ENCODE data around the gene SEPTIN7.

The SEPTIN7 gene

GRCh38 chr7:35846816-35847412, 46.1 kb downstream of the SEPTIN7 start:
- Histone ChIP-seq H3K36me3 (ENCODE audit: low read length) (peaks cover 29% of the 10 kb centered on the region; the same call in 1 of the 2 replicates), H3K79me2 (ENCODE audit: insufficient read depth, low read length) (peaks cover 97% of the 10 kb centered on the region)

DNA sequence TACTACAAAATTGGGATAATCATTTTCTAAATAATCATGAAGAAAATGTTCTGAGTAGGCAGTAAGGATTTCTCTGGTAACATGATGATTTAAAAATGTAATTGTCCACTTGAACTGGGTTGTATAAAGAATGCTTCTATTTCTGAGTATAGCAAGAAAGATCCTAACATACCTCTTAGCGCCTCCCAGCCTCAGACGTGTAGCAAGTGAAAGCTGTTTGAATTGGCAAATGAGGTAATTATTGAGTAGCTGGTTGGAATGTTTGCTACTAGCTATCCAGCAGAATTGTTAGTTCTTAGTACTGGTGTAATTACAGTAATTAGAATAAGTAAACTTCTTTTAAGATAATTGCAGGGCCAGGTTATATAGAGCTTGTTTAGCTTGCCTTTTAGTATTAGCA, 47.9 kb downstream of the SEPTIN7 start:
- TF ChIP-seq CTCF (IDR thresholded peaks at IDR 0.05; ENCODE audit: insufficient read depth, low read length, poor library complexity, severe bottlenecking), result no peak
- TF ChIP-seq EZH2phosphoT487 (conservative IDR thresholded peaks at IDR 0.05; ENCODE audit: low read length), result no peak

More at GRCh38 chr7:35846816-35847412, 46.1 kb downstream of the SEPTIN7 start:
- Histone ChIP-seq H3K4me3 (ENCODE audit: insufficient read depth, low read length, poor library complexity, severe bottlenecking) (no peak overlapping the region), H3K9ac (ENCODE audit: low read length) (no peak overlapping the region), H3K9me3 (ENCODE audit: insufficient read depth, low read length) (no peaks in the 10 kb centered on the region), H3K27me3 (ENCODE audit: low read length) (no peaks in the 10 kb centered on the region), H4K20me1 (ENCODE audit: low read depth, low read length) (peaks cover 25% of the 10 kb centered on the region), H3K4me2 (ENCODE audit: low read depth, low read length, poor library complexity, severe bottlenecking) (no peak overlapping the region), H3F3A (ENCODE audit: insufficient read depth) (peaks cover 4% of the 10 kb centered on the region; the same call in 1 of the 2 replicates), H3K27ac (ENCODE audit: low read depth, low read length) (no peak overlapping the region), H3K9me2 (replicated peaks; ENCODE audit: insufficient read depth, low read length) (no peaks in the 10 kb centered on the region), H2AFZ (ENCODE audit: low read depth, low read length, severe bottlenecking) (no peak overlapping the region)
- TF ChIP-seq CTCF (IDR thresholded peaks at IDR 0.05; ENCODE audit: insufficient read depth, low read length, poor library complexity, severe bottlenecking) (no peak), EZH2phosphoT487 (conservative IDR thresholded peaks at IDR 0.05; ENCODE audit: low read length) (no peak)

GRCh38 chr7:35849158-35849831, 48.4 kb downstream of the SEPTIN7 start:
- Histone ChIP-seq H3F3A (ENCODE audit: insufficient read depth) (peaks cover 4% of the 10 kb centered on the region; the same call in 1 of the 2 replicates), H3K4me3 (ENCODE audit: insufficient read depth, low read length, poor library complexity, severe bottlenecking) (no peak overlapping the region), H3K27me3 (ENCODE audit: low read length) (no peaks in the 10 kb centered on the region), H4K20me1 (ENCODE audit: low read depth, low read length) (peaks cover 19% of the 10 kb centered on the region), H3K9me2 (replicated peaks; ENCODE audit: insufficient read depth, low read length) (no peaks in the 10 kb centered on the region), H3K36me3 (ENCODE audit: low read length) (peaks cover 25% of the 10 kb centered on the region), H3K27ac (ENCODE audit: low read depth, low read length) (no peak overlapping the region), H2AFZ (ENCODE audit: low read depth, low read length, severe bottlenecking) (no peak overlapping the region), H3K9me3 (ENCODE audit: insufficient read depth, low read length) (no peaks in the 10 kb centered on the region), H3K9ac (ENCODE audit: low read length) (no peak overlapping the region), H3K4me2 (ENCODE audit: low read depth, low read length, poor library complexity, severe bottlenecking) (no peak overlapping the region), H3K79me2 (ENCODE audit: insufficient read depth, low read length) (peaks cover 97% of the 10 kb centered on the region)
- TF ChIP-seq CTCF (IDR thresholded peaks at IDR 0.05; ENCODE audit: insufficient read depth, low read length, poor library complexity, severe bottlenecking) (no peak), EZH2phosphoT487 (conservative IDR thresholded peaks at IDR 0.05; ENCODE audit: low read length) (no peak)

More for the DNA sequence above, 47.9 kb downstream of the SEPTIN7 start:
- Histone ChIP-seq H4K20me1 (ENCODE audit: low read depth, low read length) (peaks cover 17% of the 10 kb centered on the region), H3K27me3 (ENCODE audit: low read length) (no peaks in the 10 kb centered on the region), H3K9me2 (replicated peaks; ENCODE audit: insufficient read depth, low read length) (no peaks in the 10 kb centered on the region), H3K9ac (ENCODE audit: low read length) (no peak overlapping the region), H3K27ac (ENCODE audit: low read depth, low read length) (no peak overlapping the region), H3K36me3 (ENCODE audit: low read length) (peaks cover 27% of the 10 kb centered on the region), H3K4me3 (ENCODE audit: insufficient read depth, low read length, poor library complexity, severe bottlenecking) (no peak overlapping the region), H3F3A (ENCODE audit: insufficient read depth) (peaks cover 4% of the 10 kb centered on the region; the same call in 1 of the 2 replicates), H3K4me2 (ENCODE audit: low read depth, low read length, poor library complexity, severe bottlenecking) (no peak overlapping the region), H3K9me3 (ENCODE audit: insufficient read depth, low read length) (no peaks in the 10 kb centered on the region), H2AFZ (ENCODE audit: low read depth, low read length, severe bottlenecking) (no peak overlapping the region), H3K79me2 (ENCODE audit: insufficient read depth, low read length) (peaks cover 97% of the 10 kb centered on the region)

Data from SU-DHL-6 (cell line).